Nephron (organoid): ENCODE data around the gene CREB5.

Source experiments
- H3K27ac Mint-ChIP-seq, 3 experiments: 2 replicates each; pipeline ENCODE4 v1.8.0; 2020; ENCODE audit warnings: mixed read lengths in 3 of 3, mild to moderate bottlenecking in 2 of 3, moderate library complexity in 1 of 3
- H3K27me3 Mint-ChIP-seq: 2 replicates; pipeline ENCODE4 v1.8.0; 2021; ENCODE audit warnings: low read depth, mild to moderate bottlenecking, moderate library complexity, mixed read lengths
- H3K36me3 Mint-ChIP-seq: 2 replicates; pipeline ENCODE4 v1.8.0; 2020; ENCODE audit warnings: low read depth, mixed read lengths
- H3K4me1 Mint-ChIP-seq: 2 replicates; pipeline ENCODE4 v1.8.0; 2020; ENCODE audit warnings: mixed read lengths
- H3K4me3 Mint-ChIP-seq, 3 experiments: 2 replicates each; pipeline ENCODE4 v1.8.0; 2020; ENCODE audit warnings: mild to moderate bottlenecking in 3 of 3, mixed read lengths in 3 of 3, moderate library complexity in 2 of 3
- H3K9me3 Mint-ChIP-seq: 2 replicates; pipeline ENCODE4 v1.8.0; 2020; ENCODE audit warnings: mixed read lengths
- CTCF ChIP-seq, 3 experiments: fragments of 200-600 bp; sonication (generic); IDR thresholded peaks; one replicate each; pipeline ENCODE4 v1.5.0; 2021; ENCODE audit warnings: antibody characterized with exemption in 3 of 3; ENCODE audit not compliant: unreplicated experiment in 3 of 3

Gene CREB5

GRCh38 chr7:28505014-28505413, 92.7 kb downstream of the CREB5 start:
- H3K27me3 Mint-ChIP-seq = no peaks in the 10 kb centered on the region
- no peak for TF ChIP-seq CTCF (IDR thresholded peaks at IDR 0.05; ENCODE audit: unreplicated experiment in 3 of 3)
- H3K9me3 Mint-ChIP-seq = no peaks in the 10 kb centered on the region
- no peak overlapping the region for H3K27ac Mint-ChIP-seq
- H3K36me3 Mint-ChIP-seq = no peaks in the 10 kb centered on the region
- H3K4me3 Mint-ChIP-seq = no peak overlapping the region
- H3K4me1 Mint-ChIP-seq = peaks cover 21% of the 10 kb centered on the region

GRCh38 chr7:28505867-28506266, 93.5 kb downstream of the CREB5 start:
- Mint-ChIP-seq H3K9me3 (no peaks in the 10 kb centered on the region), H3K4me3 (no peak overlapping the region), H3K27ac (no peak overlapping the region), H3K36me3 (no peaks in the 10 kb centered on the region), H3K4me1 (peaks cover 25% of the 10 kb centered on the region), H3K27me3 (no peaks in the 10 kb centered on the region)
- no peak for TF ChIP-seq CTCF (IDR thresholded peaks at IDR 0.05; ENCODE audit: unreplicated experiment in 3 of 3)

- H3K27ac Mint-ChIP-seq = peak overlapping the region in 1 of 3 experiments; percentile 10
- H3K9me3 Mint-ChIP-seq = no peaks in the 10 kb centered on the region
- no peak for TF ChIP-seq CTCF (IDR thresholded peaks at IDR 0.05; ENCODE audit: unreplicated experiment in 3 of 3)
- no peak overlapping the region for H3K4me3 Mint-ChIP-seq
- H3K36me3 Mint-ChIP-seq = no peaks in the 10 kb centered on the region
- no peaks in the 10 kb centered on the region for H3K27me3 Mint-ChIP-seq
- peaks cover 27% of the 10 kb centered on the region for H3K4me1 Mint-ChIP-seq
Observed at GRCh38 chr7:28507525-28508282, 95.4 kb downstream of the CREB5 start.

GRCh38 chr7:28509251-28510025, 97.1 kb downstream of the CREB5 start:
- peak overlapping the region; percentile 38 to 50 (median 39) for H3K27ac Mint-ChIP-seq
- H3K4me1 Mint-ChIP-seq = peaks cover 41% of the 10 kb centered on the region
- no peak for TF ChIP-seq CTCF (IDR thresholded peaks at IDR 0.05; ENCODE audit: unreplicated experiment in 3 of 3)
- H3K27me3 Mint-ChIP-seq = no peaks in the 10 kb centered on the region
- H3K36me3 Mint-ChIP-seq = no peaks in the 10 kb centered on the region
- no peak overlapping the region for H3K4me3 Mint-ChIP-seq
- no peaks in the 10 kb centered on the region for H3K9me3 Mint-ChIP-seq

- Mint-ChIP-seq H3K36me3 (no peaks in the 10 kb centered on the region), H3K4me3 (no peak overlapping the region), H3K27ac (peak overlapping the region in 1 of 3 experiments; percentile 16), H3K9me3 (no peaks in the 10 kb centered on the region), H3K4me1 (peaks cover 41% of the 10 kb centered on the region), H3K27me3 (no peaks in the 10 kb centered on the region)
- no peak for TF ChIP-seq CTCF (IDR thresholded peaks at IDR 0.05; ENCODE audit: unreplicated experiment in 3 of 3)
Observed at GRCh38 chr7:28510026-28510369, 97.7 kb downstream of the CREB5 start.
